Stimulated activated CD4-positive, alpha-beta T cell treated with anti-CD3 and anti-CD28 coated beads, Interleukin-15, amount 100 ng/mL, for 48 hours (primary cell): ENCODE results near the gene CA11.
A peak's percentile ranks its signal among the peaks of the same experiment; 100 is the strongest.
"Not testable (repeated sequence)": the region's sequence is repeated elsewhere in the genome, so short reads cannot be mapped to it uniquely, and the experiment has no call there.

Experiments used
- DNase-seq, 2 donors: peaks; one replicate each; pipeline ENCODE4 v3.0.0-alpha.2; 2020; ENCODE audit warnings: low read depth in 2 of 2

Gene CA11

GRCh38 chr19:48669903-48670668 lies 24.1 kb upstream of the CA11 start:
- no peak for DNase-seq

- no peak for DNase-seq
Observed at GRCh38 chr19:48668761-48669160, 22.8 kb upstream of the CA11 start.

GRCh38 chr19:48668332-48668731 lies 22.3 kb upstream of the CA11 start:
- DNase-seq: no peak

- DNase-seq: no peak
Observed at GRCh38 chr19:48665786-48666185, 19.8 kb upstream of the CA11 start.

GRCh38 chr19:48664476-48664875 lies 18.5 kb upstream of the CA11 start:
- DNase-seq: no peak

GRCh38 chr19:48663667-48664066 lies 17.7 kb upstream of the CA11 start:
- no peak for DNase-seq

GRCh38 chr19:48661711-48662090 lies 15.7 kb upstream of the CA11 start:
- no peak for DNase-seq

- peak; percentile 70 to 79 for DNase-seq
Observed at GRCh38 chr19:48660852-48661710, 15.1 kb upstream of the CA11 start.

GRCh38 chr19:48659768-48660167 lies 13.8 kb upstream of the CA11 start:
- no peak for DNase-seq

GRCh38 chr19:48658483-48658882 lies 12.5 kb upstream of the CA11 start:
- no peak for DNase-seq

GRCh38 chr19:48657828-48658227 lies 11.8 kb upstream of the CA11 start:
- not testable (repeated sequence) for DNase-seq

- no peak for DNase-seq
Observed at GRCh38 chr19:48656840-48657474, 11.0 kb upstream of the CA11 start.

- no peak for DNase-seq
Observed at GRCh38 chr19:48654299-48655059, 8.5 kb upstream of the CA11 start.

- no peak for DNase-seq
Observed at GRCh38 chr19:48651683-48652048, 5.7 kb upstream of the CA11 start.

- no peak for DNase-seq
Observed at GRCh38 chr19:48650974-48651682, 5.1 kb upstream of the CA11 start.

- DNase-seq: no peak
Observed at GRCh38 chr19:48648134-48648533, 2.1 kb upstream of the CA11 start.

- no peak for DNase-seq
Observed at GRCh38 chr19:48646722-48647216, 782 bp upstream of the CA11 start.

- no peak for DNase-seq
Observed at GRCh38 chr19:48645620-48646000, 377 bp downstream of the CA11 start.

GRCh38 chr19:48644839-48645619 lies 958 bp downstream of the CA11 start:
- DNase-seq: peak; percentile 63

- no peak for DNase-seq
Observed at GRCh38 chr19:48644355-48644754, 1.6 kb downstream of the CA11 start.
